Left kidney (tissue), 2 donors: ENCODE results near the gene ADAMTS12. TPM values are rescaled to one million over a fixed set of nuclear protein-coding genes. Genes with fewer than 3 reads are reported as not detected.

Experiments used
- DNase-seq: peaks from one replicate; pipeline ENCODE4 v3.0.0-alpha.2; 2013
- polyA plus RNA-seq: library from polyadenylated mRNA; unstranded; fragments of 120-200 nt; gene quantifications from one replicate; pipeline ENCODE4 v1.2.1, GENCODE V29; 2013; ENCODE audit not compliant: insufficient read length

The ADAMTS12 gene
- polyA plus RNA-seq, 1 donor: 18.3 TPM

GRCh38 chr5:33712664-33713063 is 179.1 kb downstream of the ADAMTS12 start:
- DNase-seq: no peak

DNA sequence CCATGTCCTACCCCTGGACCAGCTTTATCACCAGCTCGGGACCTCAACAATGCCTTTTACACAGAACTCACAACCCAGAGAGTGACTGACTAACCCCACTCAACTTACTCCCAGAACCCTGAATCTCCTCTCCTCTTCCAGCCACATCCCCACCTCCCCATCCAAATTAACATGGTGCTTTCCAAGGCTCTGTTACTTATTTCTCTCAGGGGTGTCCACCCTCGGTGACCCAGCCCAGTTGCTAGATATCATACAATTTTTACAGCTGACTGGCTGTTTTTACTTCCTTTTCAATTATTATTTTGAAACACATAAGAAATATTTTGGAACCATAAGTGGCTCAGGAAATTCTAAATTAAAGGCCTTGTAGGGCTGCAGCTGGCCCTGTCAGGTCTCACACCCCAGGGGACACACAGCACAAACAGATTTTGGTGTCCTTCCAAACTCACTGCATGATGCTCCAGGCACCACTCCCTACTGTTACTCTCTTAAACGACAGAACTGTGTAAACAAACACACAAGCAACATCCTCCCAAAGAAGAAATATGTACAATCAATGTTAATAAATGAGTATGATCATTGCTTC is 180.6 kb downstream of the ADAMTS12 start:
- no peak for DNase-seq

DNA sequence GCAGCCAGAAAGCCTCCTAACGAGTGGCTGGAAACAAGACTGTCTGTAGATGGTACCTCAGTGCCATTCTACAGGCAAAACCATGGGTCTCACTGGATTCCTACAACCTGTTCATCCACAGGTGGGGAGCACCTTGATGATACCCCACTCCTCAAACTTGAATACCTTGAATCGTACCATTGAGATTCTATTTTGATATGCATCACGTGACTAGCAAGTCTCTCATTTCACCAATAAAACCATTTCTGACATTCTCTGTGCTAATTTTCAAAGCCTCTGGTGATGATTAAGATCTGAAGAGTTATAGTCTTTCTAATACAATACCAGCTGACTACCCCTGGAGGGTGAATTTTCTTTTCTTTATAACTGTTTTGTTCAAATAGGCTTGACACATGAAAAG is 188.9 kb downstream of the ADAMTS12 start:
- DNase-seq: no peak

GRCh38 chr5:33701951-33702350 is 189.8 kb downstream of the ADAMTS12 start:
- DNase-seq: no peak

GRCh38 chr5:33701251-33701650 is 190.5 kb downstream of the ADAMTS12 start:
- DNase-seq: no peak

DNA sequence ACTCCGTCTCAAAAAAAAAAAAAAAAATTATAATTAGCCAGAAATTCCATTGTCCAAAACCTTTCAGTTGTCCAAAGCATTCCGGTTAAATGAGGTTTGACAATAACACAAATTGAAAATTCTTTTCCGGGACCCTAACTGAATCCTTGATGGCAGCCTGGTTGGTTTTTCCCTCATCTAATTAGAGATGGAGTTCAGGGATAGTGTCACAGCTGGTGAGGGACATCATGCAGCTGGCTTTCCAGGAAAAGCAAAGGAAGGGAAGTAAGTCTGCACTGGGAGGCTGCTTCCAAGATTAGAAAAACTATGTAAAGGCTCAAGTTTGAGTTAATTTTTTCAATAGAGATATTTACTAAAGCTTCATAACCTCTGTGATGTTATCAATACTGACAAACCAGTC is 195.4 kb downstream of the ADAMTS12 start:
- DNase-seq: no peak

DNA sequence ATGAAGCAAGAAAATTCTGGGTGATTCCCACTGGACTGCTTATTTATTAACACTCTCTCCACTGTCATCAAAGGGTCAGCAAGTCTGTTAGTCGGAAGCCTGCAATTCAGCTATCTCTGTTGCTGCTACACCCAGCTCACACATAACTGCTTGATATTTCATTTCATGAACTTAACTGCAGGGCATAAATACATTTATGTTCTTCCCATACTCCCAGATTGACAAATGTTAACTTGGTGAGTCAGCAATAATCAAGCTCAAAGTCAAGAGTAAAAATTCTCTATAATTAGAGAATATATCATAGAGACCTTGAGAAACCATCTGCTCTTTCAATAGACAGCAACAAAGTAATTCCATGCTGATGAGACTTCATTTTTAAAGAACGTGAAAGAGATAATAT is 198.8 kb downstream of the ADAMTS12 start:
- DNase-seq: no peak

DNA sequence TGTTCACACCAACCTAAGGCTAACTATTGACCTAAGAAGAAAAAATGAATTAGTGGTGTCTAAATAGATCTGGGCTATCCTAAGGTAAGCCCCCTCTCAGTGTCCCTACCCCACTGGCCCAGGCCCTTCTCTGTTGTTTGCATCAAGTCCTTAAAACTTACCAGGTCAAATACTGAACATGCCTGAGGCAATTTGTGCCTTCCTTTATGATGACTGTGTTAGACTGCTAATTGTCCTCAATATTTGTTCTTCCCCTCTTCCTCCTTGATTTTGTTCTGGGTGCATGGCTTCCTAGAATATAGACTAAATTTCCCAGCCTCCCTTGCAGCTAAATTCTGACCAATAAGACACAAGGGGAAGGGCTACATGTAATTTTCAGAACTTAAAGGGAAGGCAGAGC is 199.9 kb downstream of the ADAMTS12 start:
- no peak for DNase-seq

- DNase-seq: no peak
Measured at GRCh38 chr5:33690374-33691135, 201.2 kb downstream of the ADAMTS12 start.

DNA sequence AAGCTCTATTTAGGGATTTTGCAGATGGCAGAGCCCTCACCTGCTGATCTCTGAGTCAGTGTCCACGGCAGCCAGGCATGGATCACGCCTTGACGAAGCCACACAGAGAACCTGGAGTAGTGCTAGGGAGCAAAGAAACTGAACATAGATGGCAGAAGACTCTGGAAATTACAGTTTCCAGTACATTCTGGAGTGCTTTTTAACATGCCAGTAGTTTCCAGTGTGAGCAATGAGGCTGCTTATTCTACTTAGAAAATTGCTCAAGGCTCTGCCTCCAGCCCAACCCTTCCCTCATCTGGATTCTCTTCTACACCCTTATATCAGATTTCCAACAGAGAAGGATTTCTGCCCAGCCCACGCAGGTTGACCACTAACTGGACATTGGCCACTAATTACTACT is 203.3 kb downstream of the ADAMTS12 start:
- no peak for DNase-seq

DNA sequence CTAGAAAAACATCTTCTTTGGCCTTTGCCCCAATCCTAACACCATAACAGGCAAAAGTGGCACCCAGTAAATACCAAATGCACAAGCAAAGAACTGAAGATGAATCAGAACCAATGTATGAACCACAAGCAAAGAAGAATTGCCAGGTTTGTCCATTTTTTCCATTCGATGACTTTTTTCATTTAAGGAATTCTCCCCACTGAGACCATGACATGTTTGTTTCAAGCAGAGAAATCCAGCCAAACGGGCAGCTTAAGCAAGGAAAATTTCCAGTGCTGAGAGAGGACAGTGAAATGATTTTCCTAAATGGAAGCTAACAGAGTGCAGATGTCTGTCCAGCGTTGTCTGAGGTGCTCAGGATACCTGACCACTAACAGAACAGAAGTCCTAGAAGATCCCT is 203.7 kb downstream of the ADAMTS12 start:
- DNase-seq: no peak

DNA sequence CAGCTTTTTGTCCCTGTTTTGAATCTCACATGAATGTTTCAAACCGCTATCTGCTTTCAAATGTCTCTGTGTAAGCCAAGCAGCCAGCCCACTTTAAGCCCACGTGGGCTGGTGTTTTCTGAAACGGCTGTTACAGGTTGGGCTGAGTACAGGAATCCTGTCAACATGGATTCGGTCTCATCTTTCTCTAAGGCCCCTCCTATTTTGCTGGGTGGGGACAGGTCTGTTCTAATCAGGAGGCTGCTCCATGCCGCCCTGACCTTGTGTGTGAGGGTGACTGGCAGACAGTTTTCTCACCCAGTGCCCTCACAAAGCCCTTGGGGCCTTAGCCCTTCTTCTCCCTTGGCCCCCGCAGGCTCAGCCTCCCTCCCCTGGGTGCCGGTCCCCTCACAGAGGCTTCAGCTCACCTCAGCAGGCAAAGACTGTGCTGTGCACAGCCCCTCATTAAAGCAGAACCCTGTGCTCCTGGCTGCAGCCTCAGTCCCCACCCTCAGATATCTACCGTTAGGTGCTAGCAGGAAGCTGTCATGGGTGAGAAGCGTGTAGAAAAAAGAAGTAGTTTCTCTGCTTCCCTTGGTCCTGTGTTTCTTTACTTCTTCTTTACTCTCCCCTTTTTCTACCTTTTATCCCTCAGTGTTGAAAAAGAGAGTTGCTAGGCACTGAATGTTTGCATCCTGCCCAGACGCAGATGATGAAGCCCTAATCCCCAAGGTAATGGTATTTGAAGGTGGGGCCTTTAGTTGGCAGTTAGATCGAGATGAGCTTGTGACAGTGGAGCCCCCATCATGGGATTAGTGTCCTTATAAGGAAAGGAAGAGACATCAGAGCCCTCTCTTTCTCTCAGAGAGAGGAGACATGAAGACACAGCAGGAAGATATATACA is 205.7 kb downstream of the ADAMTS12 start:
- DNase-seq: no peak

DNA sequence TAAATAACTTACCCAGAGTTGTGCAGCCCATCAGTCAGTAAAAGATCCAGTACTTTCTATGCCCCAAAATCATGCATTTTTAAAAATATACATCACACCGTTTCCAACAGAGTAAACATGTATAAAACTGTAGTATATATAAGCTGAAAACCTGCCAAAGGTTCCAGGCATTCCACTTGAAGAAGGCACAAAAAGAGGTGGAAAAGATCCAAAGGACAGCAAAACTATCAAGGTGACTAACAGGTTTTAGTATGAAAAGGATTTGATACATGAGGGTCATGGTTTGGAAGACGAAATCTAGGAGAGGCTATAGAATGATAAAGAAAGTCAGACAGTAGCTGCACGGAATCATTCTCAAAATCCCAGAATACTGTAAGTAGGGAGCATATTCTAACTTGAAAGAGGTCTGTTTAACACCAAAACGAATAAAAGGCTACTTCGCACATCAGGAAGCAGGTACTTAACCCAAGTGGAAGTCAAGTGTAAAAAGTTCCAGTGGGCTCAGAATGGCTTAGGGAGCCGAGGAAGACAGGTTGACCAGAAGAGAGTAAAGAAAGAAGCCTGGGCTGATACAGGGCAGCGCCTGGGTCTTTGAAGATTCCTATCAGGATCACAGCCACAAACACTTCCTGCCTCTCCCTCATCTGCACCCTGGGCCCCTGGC is 207.2 kb downstream of the ADAMTS12 start:
- DNase-seq: no peak

DNA sequence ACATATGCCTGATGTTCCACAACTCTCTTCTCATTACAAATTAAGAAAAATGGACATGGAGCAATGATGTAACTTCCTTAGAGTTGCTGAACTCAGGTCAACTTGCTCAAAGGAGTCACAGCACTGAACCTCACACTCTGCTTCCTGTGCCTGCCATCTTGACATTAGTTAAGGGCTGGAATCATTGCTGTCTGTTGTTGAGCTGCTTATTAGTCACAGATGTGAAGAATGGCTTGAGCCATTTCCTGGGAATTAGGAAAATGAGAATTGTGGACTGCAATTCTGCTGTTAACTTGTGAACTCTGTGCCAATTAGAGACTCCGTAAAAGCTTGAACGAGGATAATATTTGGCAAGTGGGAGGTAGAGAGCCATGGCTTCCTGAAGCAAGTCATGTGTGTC is 212.0 kb downstream of the ADAMTS12 start:
- no peak for DNase-seq

GRCh38 chr5:33675958-33676464 is 215.8 kb downstream of the ADAMTS12 start:
- DNase-seq: no peak

- DNase-seq: no peak
Measured at GRCh38 chr5:33671700-33672291, 220.0 kb downstream of the ADAMTS12 start.

GRCh38 chr5:33662722-33663427 is 228.9 kb downstream of the ADAMTS12 start:
- no peak for DNase-seq

DNA sequence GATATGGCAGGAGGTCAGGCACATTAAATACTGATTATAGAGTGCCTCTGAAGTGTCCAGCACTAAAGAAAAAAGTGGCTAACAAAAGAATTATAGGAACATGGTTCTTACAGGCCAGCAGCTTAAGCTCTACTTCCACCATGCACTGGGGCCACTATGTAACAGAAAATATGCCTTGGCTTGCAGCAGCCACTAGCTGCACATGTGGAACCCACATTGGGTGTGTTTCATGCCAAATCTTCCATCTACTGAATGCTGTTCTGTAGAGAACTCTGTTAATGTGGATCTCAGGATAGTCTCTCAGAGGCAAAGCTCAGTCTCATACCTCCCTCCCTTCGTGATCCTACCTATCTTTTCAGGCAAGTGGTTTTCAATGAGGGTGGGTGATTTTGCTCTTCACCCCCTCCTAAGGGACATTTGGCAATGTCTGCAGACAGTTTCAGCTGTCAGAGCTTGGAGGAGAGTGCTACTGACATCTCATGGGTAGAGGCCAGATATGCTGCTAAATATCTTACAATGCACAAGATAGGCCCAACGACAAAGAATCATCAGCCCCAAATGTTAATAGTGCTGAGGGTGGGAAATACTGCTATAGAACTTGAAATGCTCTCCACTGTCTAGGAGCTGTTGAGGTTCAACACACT is 232.1 kb downstream of the ADAMTS12 start:
- no peak for DNase-seq

GRCh38 chr5:33657804-33658440 is 233.9 kb downstream of the ADAMTS12 start:
- no peak for DNase-seq

GRCh38 chr5:33657176-33657575 is 234.6 kb downstream of the ADAMTS12 start:
- DNase-seq: no peak
